ENCODE data around the gene PLD5.
"Not testable (repeated sequence)": the region's sequence is repeated elsewhere in the genome, so short reads cannot be mapped to it uniquely, and the experiment has no call there.

The PLD5 gene

DNA sequence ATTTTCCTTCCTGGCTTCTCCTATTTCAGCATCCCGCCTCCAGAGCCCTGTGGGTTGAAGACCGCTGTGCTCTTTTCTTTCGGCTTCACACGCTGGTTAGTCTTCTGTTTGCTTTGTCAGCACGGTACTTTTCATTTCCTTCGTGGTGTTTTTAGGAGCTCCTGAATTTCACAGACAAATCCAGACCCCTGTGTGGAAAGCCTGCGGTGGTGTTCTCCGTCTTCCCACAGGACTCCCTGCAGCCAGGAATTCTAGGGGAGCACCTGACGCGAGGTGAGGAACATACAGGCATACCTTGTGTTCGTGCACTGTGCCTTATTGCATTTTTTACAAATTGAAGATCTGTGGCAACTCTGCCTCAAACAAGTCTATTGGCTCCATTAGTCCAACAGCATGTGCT lies 315.4 kb downstream of the PLD5 start:
- DNase-seq (ENCODE audit: low read depth), result no peak

DNA sequence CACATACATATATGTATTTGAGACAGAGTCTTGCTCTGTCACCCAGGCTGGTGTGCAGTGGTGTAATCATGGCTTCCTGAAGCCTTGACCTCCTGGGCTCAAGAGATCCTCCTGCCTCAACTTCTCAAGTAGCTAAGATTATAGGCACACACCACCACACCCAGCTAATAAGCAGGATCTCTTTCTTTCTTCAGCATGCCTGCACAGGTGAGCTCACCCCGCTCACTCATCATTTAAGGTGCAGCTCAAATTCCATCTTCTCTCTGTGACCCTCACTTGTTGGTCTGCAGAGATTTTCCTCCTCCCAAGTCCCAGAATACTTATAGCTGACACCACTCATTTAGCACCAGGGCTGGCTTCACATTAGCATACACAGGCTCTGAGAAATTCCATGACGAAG lies 316.5 kb downstream of the PLD5 start:
- DNase-seq (ENCODE audit: low read depth), result no peak

DNA sequence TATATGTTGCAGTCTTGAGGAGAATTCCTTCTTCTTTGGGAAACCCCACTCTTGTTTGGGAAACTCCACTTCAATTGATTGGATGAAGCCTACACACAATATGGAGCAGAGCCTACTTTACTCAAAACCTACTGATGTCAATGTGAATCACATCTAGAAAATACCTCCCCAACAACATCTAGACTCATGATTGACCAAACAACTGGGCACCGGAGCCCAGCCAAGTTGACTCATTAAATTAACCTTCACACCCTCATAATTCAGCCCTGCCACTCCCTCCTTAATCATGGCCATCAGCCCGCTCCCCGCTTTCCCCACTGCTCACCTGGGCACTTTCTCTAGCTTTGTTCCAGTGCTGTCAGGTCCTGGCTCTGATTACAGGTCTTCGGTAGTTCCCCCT lies 317.5 kb downstream of the PLD5 start:
- no peak for DNase-seq (ENCODE audit: low read depth)

DNA sequence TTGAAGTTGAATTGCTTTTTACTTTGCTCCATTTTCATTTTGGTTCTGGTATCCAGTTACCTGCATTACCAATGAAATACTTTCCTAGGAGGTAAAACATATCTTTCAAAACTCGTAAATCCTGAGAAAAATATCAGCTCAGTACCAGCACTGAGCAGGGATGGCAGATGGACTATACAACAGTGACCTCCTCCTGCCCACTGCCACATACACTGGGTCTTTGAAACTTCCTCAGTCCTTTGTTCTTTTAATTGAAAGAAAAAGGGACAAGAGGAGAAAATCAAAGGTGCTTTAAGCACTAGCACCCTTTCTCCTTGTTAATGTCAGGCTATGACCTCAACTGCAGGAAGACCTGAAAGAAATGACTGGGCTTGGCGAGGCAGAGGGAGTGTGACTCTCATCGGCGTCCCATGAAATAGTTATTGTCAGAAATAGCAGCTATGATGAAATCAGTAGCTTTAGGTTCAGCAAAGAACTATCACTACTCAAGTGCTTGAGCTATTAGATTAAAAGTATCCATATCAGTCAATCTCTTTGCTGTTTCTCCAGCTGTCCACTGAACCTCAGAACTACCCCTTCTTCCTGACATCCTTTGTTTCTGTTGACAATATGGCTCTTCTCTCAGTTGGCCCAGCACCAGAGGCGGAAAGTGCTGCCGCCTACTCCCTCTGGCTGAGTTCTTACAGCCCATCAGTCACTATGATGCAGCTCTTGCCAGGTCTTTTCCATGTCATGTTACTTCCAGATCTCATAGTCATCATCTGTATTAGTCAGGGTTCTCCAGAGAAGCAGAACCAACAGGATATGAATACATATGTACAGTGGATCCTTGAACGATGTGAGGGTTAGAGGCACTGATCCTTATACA lies 318.6 kb downstream of the PLD5 start:
- DNase-seq (ENCODE audit: low read depth), result no peak

DNA sequence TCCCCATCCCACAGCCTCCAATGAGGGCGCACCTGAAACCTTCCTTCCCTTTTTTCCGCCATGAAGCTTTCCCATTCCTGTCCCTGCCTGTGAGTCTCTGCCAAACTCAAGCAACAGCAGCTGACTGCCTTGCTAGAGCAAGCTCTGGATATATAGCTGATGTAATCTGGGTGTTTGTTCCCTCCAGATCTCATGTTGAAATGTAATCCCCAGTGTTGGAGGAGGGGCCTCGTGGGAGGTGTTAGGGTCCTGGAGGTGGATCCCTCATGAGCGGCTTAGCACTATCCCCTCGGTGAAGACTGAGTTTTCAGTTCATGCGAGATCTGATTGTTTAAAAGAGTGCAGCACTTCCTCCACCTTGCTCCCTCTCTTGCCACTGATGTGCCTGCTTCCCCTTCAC lies 321.2 kb downstream of the PLD5 start:
- DNase-seq (ENCODE audit: low read depth), result no peak

DNA sequence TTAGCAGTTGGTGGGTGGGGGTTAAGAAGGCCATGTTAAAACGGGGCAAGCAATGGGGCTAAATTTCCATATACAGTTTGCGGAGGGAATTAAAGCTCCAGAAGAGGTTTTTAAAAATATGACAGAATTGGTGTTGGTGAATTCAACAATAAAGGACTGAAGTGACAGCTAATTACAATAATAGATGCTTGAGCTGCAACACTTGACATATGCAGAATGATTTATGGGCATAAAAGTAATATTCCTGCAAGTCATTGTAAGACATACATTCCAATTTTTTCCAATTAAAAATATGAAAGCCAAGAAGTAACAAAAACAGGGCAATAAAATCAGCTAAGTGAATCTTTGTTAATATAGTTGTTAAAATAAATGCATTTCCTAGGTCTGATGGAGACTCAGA lies 323.4 kb downstream of the PLD5 start:
- DNase-seq (ENCODE audit: low read depth), result no peak

DNA sequence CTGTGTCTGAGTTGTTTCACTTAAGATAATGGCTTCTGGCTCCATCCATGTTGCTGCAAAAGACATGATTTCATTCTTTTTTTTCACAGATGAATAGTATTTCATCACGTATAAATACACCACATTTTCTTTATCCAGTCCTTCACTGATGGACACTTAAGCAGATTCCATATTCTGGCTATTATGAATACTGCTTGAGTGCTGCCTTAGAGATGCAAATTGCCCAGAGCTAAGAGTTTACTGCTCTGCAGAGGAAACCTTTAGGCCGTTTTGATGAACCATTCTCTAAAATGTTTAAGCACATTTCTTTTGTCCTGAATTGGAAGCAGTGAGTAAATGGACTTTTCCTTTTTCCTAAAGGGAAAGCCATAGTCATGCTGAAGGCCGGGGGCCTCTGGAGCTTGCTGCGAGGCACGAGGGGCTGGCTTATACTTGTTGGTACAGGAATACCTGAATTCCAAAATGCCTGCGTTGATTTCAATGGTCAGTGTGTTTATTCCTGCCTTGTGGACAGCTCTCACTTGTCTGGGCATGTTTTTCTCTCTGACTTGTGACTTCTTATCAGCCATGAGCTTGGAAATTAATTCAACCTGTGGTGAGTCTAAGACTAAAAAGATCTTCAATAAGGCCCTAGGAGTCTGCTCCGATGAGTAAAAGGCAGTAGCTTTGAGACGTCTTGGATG lies 324.6 kb downstream of the PLD5 start:
- DNase-seq (ENCODE audit: low read depth), result no peak

DNA sequence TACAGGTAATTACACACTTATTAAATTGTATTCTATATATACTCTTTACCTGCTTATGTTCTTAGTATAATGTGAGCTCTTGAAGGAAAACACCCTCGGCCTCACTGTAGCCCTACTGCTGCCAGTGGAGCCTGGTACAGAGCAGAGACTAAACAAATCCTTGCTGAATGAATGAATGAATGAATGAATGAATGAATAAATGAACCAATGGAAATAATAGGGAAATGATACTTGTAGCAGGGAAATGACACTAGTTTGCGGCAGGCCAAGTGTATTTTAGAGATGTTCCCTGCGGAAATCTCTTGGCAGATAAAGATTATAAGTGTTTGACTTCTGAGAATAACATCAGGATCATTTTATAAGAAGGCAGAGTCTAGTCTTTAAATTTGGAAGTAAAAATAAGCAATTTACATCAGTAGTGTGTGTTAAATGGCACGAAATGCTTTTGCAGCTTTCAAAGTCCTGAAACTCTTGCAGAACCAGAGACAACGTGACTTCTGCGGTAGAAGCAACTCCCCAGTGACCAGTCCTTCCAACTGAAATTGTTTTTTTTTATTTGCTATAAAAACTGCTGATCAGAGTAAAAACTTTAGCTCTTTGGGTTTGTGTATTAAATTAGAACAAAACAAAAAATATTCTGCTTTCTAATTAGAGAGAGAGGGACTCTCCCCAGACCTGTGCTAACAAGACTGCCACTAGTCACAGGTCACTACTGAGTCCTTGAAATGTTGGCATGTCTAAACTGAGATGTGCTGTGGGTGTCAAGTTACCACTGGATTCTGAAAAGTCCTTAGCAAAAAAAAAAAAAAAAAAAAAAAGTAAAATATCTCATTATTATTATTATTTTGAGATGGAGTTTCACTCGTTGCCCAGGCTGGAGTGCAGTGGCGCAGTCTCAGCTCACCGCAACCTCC lies 326.3 kb downstream of the PLD5 start:
- DNase-seq (ENCODE audit: low read depth), result no peak

DNA sequence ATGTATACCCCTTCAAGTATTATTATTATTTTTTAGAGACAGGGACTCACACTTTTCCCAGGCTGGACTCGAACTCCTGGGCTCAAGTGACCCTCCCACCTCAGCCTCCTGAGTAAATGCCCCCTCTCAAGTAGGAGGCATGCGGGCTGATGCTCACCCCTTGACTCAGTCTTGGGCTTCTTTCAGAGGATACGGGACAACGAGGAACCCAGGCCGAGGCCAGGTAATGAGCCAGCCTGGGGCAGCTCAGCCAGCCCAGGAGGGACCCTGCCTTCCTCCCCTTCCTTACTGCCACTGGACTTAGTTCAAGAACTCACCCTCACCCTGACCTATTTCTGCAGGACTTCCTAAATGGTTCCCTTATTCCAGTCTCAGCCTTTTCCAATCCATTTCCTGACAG lies 327.6 kb downstream of the PLD5 start:
- no peak for DNase-seq (ENCODE audit: low read depth)

DNA sequence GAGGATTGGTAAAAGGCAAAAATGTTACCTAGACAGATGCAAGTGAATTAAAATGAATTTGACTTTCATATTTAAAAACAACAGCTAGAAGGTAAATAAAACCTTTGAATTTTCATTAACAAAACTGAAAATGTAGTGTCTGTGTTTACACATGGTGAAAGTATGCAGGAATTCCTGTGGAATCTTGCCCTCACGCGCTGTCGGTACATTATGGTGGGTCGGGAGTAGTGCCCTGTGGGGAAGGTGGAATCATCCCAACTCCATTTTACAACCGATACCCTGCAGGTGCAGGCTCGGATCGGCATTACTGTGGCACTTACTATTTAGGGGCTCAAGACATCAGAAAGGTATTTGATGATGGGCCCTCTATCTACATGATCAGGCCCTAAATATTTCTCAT lies 328.4 kb downstream of the PLD5 start:
- DNase-seq (ENCODE audit: low read depth), result no peak

DNA sequence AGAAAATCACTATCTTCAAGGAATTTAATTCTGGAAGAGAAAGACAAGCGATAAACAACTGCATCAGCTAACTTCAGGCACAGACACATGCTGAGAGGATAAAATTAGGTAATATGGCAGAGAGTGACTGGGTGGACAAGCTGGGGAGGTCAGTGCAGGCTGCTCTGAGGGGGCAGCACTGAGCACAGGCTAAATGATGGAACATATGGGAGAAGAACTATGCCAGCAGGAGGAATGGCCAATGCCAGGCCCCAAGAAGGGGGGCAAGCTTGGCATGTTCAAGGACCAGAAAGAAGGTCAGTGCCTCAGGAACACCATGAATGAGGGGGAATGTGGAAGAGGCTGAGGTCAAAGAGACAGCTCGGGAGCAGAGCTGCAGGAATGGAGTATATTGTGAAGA lies 334.9 kb downstream of the PLD5 start:
- DNase-seq (ENCODE audit: low read depth), result no peak

DNA sequence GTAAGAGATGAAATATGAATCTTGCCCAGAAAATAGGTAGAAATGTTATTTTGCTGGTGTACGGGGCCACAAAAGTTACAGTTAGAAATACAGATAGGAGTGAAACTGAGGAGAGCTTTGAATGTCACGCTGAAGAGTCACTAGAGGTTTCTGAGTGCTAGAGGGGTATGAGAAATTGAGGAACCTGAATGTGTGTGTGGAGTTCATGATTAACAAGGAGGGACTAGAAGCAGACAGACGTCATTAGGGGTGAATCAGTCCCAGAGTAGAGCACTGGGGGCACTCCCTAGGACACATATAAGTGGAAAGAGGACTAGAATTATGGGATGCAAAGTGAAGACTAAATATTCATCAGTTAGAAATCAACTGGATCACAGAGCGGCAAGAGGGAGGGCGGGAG lies 336.7 kb downstream of the PLD5 start:
- DNase-seq (ENCODE audit: low read depth), result no peak

DNA sequence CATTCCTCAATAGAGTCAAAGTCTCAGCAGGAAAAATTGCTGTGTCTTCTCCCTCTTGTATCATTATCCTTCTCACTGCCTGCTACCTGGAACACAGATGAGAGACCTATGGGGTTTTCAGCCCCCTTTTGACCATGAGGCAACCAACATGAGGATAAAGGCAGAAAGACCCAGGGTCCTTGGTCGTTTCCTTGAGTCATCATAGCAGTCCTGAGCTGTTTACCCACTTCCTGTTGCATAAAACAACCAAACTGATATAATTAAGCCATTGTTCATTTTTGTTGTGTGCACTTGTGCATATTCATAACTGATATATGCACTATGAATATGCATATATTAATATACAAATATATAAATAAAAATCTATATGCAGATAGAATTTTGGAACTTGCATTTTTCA lies 337.3 kb downstream of the PLD5 start:
- no peak for DNase-seq (ENCODE audit: low read depth)

DNA sequence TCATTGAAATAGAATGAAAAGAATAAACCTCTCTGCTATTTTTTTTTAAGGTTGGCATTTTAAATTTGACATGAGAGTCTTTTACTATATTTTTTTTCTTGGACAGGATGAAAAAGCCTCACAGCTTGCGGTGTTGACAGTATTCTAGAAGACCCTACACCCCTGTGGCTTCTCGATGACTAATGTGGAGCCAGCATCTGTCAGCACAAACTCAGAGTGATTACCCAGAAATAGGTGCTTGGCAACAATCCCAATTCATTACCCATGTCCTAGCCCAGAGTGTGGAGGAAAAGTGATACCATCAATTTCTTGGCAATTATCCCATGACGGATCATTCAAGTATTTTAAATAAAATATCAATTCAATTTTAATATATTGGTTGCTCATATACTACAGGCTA lies 338.8 kb downstream of the PLD5 start:
- no peak for DNase-seq (ENCODE audit: low read depth)

DNA sequence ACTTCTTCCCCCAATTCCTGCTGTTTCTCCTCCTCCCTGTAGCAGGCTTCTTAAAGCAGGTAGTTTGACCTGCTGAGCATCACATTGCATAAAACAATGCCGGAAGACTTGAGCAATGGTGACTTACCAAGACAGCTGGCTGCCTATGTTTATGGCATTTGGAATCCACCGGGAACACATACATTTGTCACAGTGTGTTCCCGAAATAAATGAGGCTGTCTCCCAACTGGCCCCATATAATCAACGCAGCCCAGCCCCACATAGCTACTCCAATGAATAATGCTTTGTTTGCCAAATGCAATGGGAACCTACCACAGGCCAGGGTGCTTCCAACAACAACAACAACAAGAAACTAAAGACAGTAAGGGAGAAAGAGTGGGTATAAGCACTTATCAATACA lies 339.5 kb downstream of the PLD5 start:
- no peak for DNase-seq (ENCODE audit: low read depth)

DNA sequence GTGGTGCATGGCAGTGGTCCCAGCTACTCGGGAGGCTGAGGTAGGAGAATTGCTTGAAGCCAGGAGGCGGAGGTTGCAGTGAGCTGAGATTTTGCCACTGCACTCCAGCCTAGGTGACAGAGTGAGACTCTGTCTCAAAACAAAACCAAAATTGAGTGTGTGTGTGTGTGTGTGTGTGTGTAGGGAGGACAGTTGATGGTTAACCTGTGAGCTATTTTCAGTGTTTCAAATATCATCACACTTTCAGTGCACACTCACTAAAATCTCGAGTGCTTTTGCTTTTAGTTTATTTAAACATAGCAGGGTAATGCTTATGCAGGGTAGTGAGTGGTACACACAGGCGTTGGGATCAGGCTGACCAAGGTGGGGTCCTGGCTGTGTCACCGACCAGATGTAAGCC lies 344.7 kb downstream of the PLD5 start:
- not testable (repeated sequence) for DNase-seq (ENCODE audit: low read depth)

DNA sequence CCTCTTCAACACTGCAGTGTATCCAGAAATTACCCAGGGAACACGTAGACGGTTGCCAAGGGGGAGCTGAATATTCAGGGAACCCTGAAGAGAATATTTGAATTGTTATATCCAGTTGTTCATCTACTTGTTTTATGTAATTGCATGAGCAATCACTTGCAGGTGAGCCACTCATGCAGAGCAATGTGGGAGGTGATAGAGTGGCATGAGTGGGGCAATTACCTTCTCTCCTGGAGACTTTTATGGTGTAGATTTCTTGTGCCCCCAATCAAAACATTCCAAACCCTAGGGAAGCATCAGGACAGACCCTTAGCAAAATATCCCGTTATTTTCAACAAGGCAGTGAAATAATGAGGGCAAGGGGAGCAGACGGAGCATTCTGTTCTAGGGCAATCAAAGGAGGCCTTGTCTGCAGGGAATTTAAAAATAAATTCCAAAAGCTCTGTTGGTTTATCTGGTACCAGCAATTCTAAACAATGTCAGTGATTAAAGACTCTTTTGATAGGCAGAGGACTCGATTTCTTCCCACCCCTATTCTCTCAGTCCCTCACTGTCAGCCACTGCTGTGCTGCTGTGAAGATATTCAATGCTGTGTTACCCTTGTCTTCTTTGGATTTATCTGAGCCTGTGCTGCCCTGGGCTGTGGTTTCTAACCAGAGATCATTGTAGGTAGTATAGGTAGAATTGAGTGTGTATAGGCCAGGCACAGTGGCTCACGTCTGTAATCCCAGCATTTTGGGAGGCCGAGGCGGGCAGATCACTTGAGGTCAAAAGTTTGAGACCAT lies 345.4 kb downstream of the PLD5 start:
- DNase-seq (ENCODE audit: low read depth), result no peak

DNA sequence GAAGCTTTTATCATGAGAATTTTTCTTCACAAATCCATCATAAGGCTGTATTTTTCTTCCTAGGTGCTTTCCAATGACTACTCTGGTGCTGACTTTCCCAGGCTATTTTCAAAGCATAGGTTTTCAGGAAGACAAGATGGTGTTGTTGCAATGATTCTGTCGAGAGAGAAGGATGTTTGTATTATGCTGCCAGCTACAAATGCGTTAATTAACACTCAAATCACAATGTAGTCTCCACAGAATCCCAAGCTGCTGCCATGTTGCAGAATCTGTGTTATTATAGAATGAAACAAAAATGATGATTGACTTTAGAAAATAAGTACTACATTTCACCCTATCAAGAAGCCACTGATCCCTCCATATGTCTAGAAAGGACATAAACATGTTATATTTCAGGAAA lies 346.1 kb downstream of the PLD5 start:
- no peak for DNase-seq (ENCODE audit: low read depth)

DNA sequence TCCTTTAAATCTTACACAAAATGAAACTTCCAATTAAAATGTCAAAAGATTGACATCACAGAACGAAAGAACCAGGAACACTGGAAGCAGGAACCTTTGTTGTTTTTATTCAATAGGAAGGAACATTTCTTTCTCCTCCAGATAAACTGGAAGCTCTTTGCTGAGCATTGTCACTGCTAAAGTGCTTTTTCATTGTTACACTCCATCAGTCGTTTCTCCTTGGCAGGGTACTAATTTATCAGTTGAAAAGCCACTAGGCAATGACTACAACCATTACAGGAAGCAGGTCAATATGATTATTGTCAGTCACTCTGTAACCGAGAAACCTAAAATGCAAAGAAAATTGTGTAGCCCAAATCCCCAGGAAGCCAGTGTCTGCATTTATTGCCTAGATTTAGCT lies 362.4 kb downstream of the PLD5 start:
- DNase-seq (ENCODE audit: low read depth), result no peak

DNA sequence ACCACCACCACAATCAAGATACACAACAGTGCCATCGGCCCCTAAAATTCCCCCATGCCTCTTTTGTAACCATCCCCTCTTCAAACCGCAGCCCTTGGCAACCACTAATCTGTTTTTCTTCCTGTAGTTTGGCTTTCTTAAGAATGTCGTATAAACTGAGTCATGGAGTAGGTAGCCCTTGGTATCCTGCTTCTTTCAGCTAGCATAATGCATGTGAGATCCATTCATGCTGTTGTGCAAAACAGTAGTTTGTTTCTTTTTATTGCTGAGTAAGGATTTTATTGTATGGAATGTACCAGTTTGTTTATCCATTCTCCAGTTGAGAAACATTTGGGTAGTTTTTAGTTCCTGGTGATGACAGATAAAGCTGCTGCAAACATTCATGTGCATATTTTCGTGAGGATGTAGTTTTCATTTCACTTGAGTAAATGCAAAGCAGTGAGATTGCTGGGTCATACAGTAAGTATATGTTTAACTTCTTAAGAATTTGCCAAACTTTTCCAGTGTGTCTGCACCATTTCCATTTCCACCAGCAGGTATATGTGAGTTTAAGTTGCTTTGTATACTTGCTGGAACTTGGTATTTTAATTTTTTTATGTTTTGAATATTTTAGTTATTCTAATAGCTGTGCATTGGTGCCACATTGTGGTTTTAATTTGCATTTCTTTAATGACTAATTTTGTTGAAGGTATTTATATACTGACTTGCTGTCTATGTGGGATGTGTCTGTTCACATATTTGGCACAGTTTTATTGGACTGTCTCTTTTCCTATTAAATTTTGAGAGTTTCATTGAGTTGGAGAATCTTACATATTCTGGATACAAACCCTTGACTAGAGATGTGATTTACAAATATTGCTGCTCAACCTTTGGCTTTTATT lies 377.2 kb downstream of the PLD5 start:
- no peak for DNase-seq (ENCODE audit: low read depth)

DNA sequence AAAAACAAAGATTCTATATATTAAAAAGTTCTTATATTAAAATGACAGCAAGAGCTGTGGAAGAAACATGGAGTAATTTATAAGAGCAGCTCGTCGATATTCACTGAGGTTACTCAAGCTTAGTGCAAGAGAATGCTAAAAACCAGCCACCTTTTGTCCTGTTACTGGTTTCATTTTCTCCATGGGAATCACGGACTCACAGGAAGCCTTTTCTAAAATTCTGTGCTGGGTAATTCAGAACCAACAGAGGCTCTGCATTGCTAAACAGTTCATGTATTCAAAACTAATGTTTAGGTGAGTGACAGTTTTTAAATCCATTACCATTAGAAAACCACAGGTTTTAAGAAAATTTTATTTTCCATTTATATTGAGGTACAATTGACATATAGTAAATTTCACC lies 377.8 kb downstream of the PLD5 start:
- no peak for DNase-seq (ENCODE audit: low read depth)

All from stimulated activated CD8-positive, alpha-beta memory T cell treated with anti-CD3 and anti-CD28 coated beads, Interleukin-12 subunit alpha, Interleukin-12 subunit beta, amount 100 ng/mL, for 4 hours (primary cell).